T47D (cell line): ENCODE data around the gene XPNPEP3.
"Not testable (repeated sequence)": the region's sequence is repeated elsewhere in the genome, so short reads cannot be mapped to it uniquely, and the experiment has no call there.

Source experiments
- DNase-seq, 2 experiments: peaks; one replicate each; pipeline versions ENCODE4 v3.0.0 to v3.0.0-alpha.2; 2011 to 2012; ENCODE audit warnings: low read depth in 1 of 2, low spot score in 1 of 2
- JUND ChIP-seq: IDR thresholded peaks from 2 replicates; pipeline ENCODE4 v1.6.1; 2012; ENCODE audit warnings: low read depth
- in situ Hi-C: cut with HindIII; loops from 2 replicates; pipeline ENCODE4 v1.10.0; 2016; ENCODE audit warnings: low sequenced_read_pairs, low pct_unique_long_range_greater_than_20kb

Gene XPNPEP3

DNA sequence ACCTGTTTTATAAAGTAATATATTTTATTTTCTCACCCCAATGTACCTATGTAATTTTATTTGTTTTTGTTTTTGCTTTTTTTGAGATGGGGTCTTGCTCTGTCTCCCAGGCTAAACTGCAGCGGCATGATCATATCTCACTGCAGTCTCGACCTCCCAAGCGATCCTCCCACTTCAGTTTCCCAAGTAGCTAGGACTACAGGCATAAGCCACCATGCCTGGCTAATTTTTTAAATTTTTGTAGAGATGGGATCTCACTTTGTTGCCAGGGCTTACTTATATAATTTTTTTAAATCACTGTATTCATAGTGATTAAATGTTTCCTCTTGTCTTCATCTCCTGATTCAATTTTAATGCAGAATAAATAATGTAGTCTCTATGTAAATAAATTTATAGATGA lies 18.2 kb downstream of the XPNPEP3 start:
- DNase-seq: no peak
- no peak for TF ChIP-seq JUND
- in situ Hi-C loops: no loop called here

DNA sequence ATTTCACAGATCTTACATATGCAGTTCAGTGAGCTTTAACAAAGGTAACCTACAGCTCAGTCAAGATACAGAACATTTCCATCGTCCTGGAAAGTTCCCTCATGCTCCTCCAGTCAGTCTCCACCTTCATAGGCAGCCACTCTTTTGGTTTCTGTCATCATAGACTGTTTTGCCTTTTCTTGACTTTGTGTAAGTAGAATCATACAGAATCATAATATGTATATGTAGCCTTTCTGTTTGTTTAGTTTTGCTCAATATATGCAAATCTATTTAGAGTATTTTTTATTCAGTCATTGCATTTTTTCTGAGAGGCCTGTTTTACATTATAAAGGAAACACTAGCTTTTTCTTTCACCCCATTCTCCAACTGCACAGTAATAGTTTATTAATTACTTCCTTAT lies 20.0 kb downstream of the XPNPEP3 start:
- no peak for TF ChIP-seq JUND
- DNase-seq: no peak
- in situ Hi-C loops: no loop called here

DNA sequence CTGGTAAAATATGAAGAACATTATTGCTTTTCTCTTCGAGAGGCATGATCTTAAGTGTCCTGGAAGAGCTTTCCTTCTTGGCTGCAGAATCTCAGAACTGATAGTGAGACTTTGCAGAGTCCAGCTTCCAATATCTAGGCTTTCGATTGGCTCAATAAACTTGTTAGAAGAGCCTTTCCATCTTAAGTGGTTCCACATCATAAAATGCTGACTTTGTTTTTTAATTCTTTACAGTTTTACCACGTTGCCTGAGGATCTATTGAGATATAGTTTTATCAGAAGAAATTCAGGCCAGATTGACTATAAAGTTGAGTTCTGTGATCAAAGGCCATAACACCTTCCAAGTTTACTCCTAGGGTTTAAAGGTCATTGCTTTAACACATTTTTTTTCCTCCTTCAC lies 20.5 kb downstream of the XPNPEP3 start:
- no peak for DNase-seq
- TF ChIP-seq JUND: no peak
- in situ Hi-C loops: no loop called here

DNA sequence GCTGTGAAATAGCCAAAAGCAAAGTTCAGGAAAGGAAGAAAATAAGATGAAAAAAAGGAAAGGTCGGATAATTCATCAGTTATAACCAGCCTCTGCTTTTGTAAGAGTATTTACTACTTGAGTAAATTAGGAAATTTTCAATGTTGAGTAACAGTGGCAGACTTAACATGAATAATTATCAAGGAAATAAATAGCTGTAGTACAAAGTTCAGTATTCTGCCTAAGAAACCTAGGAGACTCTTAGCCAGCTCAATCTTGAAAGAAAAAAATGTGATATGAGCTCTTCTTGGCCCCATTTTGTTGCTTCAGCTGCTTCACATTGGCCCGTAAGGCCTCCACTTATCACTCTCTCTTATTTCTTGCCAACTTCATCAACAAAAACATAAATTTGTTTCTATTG lies 22.0 kb downstream of the XPNPEP3 start:
- no peak for TF ChIP-seq JUND
- in situ Hi-C loops: no loop called here
- DNase-seq: no peak

DNA sequence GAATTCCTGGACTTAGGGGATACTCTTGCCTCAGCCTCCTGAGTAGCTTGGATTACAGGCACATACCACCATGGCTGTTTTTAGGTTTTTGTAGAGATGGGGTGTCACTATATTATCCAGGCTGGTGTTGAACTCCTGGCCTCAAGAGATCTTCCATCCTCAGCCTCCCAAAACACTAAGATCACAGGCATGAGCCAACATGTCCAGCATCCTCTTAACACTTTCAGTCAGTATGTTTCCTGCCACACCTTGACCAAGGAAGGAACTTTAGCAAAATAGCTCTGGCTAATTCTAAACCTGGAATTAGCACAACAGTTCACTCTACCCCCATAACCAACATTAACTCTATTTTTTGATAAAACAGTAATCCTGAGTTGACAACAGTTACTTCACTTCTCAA lies 32.2 kb downstream of the XPNPEP3 start:
- in situ Hi-C loops: no loop called here
- TF ChIP-seq JUND: no peak
- DNase-seq: no peak

DNA sequence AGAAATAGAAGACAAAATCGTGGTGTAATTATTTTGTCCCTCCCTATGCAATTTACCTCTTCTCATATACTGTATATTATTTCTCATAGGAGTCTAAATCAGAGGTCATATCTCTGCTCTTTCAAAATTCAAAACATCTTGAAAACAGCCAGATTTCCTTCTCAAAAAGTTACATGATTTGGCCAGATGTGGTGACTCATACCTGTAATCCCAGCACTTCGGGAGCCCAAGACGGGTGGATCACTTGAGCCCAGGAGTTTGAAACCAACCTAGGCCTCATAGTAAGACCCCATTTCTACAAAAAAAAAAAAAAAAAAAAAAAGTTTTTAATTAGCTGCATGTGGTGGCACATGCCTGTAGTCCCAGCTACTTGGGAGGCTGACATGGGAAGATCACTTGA lies 33.9 kb downstream of the XPNPEP3 start:
- in situ Hi-C loops: no loop called here
- no peak for DNase-seq
- TF ChIP-seq JUND: no peak

DNA sequence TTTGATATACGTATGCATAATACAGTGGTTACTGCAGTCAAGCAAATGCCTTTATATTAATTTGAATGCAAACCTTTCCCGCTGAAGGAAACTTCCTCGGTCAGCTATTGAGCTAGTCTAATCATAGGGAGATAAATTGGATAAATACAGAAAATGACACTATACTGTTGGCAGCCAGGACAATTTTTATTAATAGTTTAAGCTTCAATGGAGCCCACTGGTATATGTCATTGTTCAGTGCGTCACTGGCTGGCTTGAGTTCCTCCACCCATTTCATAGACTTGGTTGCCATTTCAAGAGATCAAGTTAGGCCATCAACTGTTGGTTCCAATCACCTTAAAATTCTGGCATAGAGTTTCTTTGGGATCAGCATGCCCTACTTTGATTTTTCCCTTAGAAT lies 37.5 kb downstream of the XPNPEP3 start:
- TF ChIP-seq JUND: no peak
- in situ Hi-C loops: no loop called here
- DNase-seq: no peak

DNA sequence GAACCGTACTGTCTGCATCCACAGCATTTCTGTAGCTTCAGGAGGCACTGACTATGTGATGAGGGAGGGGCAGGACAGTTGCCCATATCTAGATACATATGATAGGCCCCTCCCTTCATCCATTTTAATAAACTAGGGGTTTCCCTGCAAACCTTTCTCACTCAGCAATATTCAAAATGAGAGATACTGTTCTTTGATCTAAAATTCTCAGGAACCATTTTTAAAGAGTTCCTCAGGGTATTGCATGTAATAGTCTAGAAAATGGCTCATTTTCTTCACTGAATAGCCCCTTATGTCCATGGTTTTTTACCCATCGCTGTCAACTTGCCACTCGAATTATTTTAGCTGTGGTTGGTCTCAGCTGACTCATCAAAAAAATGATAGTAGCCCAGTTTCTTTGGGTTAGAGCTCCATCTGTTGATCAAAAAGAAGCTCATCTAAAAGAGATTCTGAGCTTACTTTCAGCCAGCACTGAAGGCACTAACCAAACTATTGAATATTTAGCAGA lies 42.0 kb downstream of the XPNPEP3 start:
- TF ChIP-seq JUND: no peak
- peak; percentile 6 to 60 for DNase-seq
- in situ Hi-C loops: no loop called here

DNA sequence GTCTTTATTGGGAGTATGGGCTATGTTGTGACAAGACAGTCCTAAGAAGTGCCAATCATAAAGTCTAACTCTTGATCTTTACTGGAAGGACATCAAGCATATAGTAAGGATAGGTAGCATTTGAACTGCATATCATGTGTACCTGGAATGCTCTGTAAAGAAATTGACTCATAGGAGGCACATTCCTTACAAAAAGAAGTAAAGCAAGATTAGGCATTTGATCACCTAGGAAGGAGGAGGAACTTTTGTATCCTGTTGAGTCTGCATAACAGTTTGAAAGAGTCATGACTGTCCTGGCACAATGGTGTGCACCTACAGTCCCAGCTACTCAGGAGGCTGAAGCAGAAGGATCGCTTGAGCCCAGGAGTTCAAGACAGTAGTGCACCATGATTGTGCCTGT lies 47.2 kb downstream of the XPNPEP3 start:
- in situ Hi-C loops: no loop called here
- DNase-seq: no peak
- no peak for TF ChIP-seq JUND

DNA sequence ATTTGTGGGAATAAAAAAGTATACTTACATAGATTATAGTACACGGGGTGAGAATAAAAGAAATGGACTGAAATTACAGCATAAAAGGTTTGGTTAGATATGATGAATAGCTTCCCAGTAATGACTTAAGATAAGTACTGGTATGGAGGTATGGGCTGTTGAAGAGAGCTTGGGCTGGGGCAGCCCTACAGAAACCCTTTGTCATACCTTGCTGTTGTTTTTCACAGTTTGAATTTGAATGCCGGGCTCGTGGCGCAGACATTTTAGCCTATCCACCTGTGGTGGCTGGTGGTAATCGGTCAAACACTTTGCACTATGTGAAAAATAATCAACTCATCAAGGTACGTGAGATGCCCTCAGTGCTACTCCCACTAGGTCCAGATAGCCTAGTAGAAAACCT lies 51.9 kb downstream of the XPNPEP3 start:
- no peak for DNase-seq
- in situ Hi-C loops: no loop called here
- TF ChIP-seq JUND: no peak

DNA sequence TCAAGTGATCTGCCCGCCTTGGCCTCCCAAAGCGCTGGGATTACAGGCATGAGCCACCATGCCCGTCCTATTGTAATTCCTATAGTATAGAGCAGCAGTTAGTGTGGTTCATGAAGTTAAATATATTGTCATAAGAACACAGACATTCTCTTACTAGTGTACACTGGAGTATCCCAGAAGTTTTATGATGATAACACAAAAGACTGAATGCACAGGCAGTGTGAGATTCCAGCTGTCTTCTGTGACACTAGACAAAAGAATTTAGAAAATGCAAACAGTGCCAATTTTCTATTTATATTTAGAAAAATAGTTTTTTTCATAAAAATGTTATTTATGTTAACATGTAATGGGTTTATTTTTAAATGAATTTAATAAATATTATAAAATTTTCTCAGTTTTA lies 54.8 kb downstream of the XPNPEP3 start:
- no peak for TF ChIP-seq JUND
- no peak for DNase-seq
- in situ Hi-C loops: no loop called here

DNA sequence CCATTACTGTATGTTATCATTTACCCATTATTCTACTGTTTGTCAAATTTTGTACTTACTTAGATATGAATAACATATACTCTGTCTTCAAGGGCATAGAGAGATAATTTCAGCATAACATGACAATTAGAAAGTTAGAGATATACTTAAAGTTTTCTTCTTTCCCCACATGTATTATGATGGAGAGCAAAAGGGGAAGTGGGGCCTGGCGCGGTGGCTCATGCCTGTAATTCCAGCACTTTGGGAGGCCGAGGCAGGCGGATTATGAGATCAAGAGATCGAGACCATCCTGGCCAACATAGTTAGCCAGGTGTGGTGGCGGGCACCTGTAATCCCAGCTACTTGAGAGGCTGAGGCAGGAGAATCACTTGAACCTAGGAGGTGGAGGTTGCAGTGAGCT lies 56.0 kb downstream of the XPNPEP3 start:
- in situ Hi-C loops, DNase-seq: not testable (repeated sequence)

DNA sequence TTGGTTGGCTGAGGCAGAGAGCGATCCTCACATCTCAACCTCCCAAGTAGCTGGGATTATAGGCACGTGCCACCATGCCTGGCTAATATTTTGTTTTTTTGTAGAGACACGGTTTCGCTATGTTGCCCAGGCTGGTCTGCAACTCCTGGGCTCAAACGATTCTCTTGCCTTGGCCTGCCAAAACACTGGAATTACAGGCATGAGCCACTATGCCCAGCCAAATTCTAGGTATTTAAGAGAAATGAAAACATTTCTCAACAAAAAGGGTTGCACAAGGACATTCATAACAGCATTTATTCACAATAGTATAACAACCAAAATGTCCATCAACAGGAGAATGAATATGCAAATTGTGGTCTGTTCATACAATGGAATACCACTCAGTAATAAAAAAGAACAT lies 62.5 kb downstream of the XPNPEP3 start:
- in situ Hi-C loops: no loop called here
- TF ChIP-seq JUND: no peak
- no peak for DNase-seq

DNA sequence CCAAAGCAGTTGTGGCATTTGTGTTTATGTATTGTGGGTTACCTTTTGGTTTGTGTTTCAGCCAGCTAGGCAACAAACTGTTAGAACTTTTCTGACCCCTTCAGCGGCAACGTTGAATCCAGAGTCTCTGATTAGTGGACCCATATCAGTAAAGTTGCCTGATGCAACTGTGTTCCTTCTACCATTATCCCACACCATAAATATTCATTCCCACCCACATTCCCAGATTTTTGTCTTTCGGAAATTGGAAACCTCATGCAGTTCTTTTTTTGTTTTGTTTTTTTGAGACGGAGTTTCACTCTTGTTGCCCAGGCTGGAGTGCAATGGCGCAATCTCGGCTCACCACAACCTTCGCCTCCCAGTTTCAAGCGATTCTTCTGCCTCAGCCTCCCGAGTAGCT lies 63.6 kb downstream of the XPNPEP3 start:
- TF ChIP-seq JUND: no peak
- in situ Hi-C loops: no loop called here
- no peak for DNase-seq
